Measurements from ENCODE around the gene ICA1.

DNA sequence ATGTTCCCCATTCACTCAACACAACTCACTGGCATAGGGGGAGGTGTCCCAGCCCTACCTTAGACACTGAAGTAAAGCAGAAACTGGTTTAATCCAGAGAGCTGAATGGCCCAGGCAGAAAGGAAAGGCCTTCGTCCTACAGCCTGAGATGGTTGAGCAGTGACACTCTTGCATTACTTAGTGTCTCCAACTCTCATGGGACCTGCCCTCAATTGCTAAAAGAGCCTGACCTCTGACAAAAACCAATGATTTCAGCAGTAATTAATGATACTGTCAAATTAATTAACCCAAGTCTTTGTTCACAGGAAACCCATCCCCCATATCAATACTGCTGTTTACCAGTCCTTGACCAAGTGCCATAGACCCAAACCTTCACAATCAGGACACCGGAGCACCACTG is 48.6 kb downstream of the ICA1 start:
- TF ChIP-seq, protein P1, sequence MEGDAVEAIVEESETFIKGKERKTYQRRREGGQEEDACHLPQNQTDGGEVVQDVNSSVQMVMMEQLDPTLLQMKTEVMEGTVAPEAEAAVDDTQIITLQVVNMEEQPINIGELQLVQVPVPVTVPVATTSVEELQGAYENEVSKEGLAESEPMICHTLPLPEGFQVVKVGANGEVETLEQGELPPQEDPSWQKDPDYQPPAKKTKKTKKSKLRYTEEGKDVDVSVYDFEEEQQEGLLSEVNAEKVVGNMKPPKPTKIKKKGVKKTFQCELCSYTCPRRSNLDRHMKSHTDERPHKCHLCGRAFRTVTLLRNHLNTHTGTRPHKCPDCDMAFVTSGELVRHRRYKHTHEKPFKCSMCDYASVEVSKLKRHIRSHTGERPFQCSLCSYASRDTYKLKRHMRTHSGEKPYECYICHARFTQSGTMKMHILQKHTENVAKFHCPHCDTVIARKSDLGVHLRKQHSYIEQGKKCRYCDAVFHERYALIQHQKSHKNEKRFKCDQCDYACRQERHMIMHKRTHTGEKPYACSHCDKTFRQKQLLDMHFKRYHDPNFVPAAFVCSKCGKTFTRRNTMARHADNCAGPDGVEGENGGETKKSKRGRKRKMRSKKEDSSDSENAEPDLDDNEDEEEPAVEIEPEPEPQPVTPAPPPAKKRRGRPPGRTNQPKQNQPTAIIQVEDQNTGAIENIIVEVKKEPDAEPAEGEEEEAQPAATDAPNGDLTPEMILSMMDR (conservative IDR thresholded peaks at IDR 0.05; ENCODE audit: low read depth in 2 of 2): no peak
- TF ChIP-seq, protein P2, sequence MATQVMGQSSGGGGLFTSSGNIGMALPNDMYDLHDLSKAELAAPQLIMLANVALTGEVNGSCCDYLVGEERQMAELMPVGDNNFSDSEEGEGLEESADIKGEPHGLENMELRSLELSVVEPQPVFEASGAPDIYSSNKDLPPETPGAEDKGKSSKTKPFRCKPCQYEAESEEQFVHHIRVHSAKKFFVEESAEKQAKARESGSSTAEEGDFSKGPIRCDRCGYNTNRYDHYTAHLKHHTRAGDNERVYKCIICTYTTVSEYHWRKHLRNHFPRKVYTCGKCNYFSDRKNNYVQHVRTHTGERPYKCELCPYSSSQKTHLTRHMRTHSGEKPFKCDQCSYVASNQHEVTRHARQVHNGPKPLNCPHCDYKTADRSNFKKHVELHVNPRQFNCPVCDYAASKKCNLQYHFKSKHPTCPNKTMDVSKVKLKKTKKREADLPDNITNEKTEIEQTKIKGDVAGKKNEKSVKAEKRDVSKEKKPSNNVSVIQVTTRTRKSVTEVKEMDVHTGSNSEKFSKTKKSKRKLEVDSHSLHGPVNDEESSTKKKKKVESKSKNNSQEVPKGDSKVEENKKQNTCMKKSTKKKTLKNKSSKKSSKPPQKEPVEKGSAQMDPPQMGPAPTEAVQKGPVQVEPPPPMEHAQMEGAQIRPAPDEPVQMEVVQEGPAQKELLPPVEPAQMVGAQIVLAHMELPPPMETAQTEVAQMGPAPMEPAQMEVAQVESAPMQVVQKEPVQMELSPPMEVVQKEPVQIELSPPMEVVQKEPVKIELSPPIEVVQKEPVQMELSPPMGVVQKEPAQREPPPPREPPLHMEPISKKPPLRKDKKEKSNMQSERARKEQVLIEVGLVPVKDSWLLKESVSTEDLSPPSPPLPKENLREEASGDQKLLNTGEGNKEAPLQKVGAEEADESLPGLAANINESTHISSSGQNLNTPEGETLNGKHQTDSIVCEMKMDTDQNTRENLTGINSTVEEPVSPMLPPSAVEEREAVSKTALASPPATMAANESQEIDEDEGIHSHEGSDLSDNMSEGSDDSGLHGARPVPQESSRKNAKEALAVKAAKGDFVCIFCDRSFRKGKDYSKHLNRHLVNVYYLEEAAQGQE (IDR thresholded peaks at IDR 0.05; ENCODE audit: unreplicated experiment): no peak
- TF ChIP-seq EZH2 (IDR thresholded peaks at IDR 0.05; ENCODE audit: low read depth, unreplicated experiment): no peak
- TF ChIP-seq POLR2AphosphoS5 (IDR thresholded peaks at IDR 0.05; ENCODE audit: low read depth): no peak
- TF ChIP-seq EZH2phosphoT487 (IDR thresholded peaks at IDR 0.05; ENCODE audit: unreplicated experiment): no peak
- no peak for TF ChIP-seq JUNB (IDR thresholded peaks at IDR 0.05; ENCODE audit: unreplicated experiment)
